Loucy (cell line): ENCODE measurements around the gene GULP1.

ENCODE experiments used
- H2AFZ ChIP-seq: fragments of 200-600 bp; sonication (generic); 2 replicates; pipeline ENCODE4 v1.6.0; 2016; ENCODE audit warnings: antibody characterized with exemption, mild to moderate bottlenecking, low read length, moderate library complexity
- H3F3A ChIP-seq: fragments of 200-600 bp; 2 replicates; pipeline ENCODE4 v1.6.0; 2016; ENCODE audit warnings: antibody characterized with exemption, low read depth, mild to moderate bottlenecking
- H3K27me3 ChIP-seq: fragments of 200-600 bp; sonication (generic); 2 replicates; pipeline ENCODE4 v1.6.1; 2014; ENCODE audit warnings: low read length, mild to moderate bottlenecking; ENCODE audit not compliant: insufficient read depth, poor library complexity, severe bottlenecking
- H3K36me3 ChIP-seq: fragments of 200-600 bp; sonication (generic); 2 replicates; pipeline ENCODE4 v1.6.1; 2016; ENCODE audit warnings: low read length; ENCODE audit not compliant: insufficient read depth
- H3K4me1 ChIP-seq: fragments of 200-600 bp; sonication (generic); 2 replicates; pipeline ENCODE4 v1.5.1; 2014; ENCODE audit warnings: low read length, mild to moderate bottlenecking; ENCODE audit not compliant: insufficient read depth, poor library complexity, severe bottlenecking
- H3K4me2 ChIP-seq: fragments of 200-600 bp; sonication (generic); 2 replicates; pipeline ENCODE4 v1.6.0; 2014; ENCODE audit warnings: antibody characterized with exemption, low read length, low read depth, mild to moderate bottlenecking; ENCODE audit not compliant: poor library complexity, severe bottlenecking
- H3K4me3 ChIP-seq: fragments of 200-600 bp; sonication (generic); 2 replicates; pipeline ENCODE4 v1.5.1; 2014; ENCODE audit warnings: low read length, mild to moderate bottlenecking, mixed read lengths; ENCODE audit not compliant: poor library complexity, severe bottlenecking
- H3K79me2 ChIP-seq: fragments of 200-600 bp; sonication (generic); 2 replicates; pipeline ENCODE4 v1.6.1; 2014; ENCODE audit warnings: low read length; ENCODE audit not compliant: insufficient read depth
- H3K9ac ChIP-seq: fragments of 200-600 bp; sonication (generic); 2 replicates; pipeline ENCODE4 v1.6.0; 2014; ENCODE audit warnings: mild to moderate bottlenecking, low read depth, low read length, moderate library complexity; ENCODE audit not compliant: poor library complexity, severe bottlenecking
- H3K9me2 ChIP-seq: fragments of 200-600 bp; sonication (generic); replicated peaks from 2 replicates; pipeline ENCODE4 v1.6.1; 2016; ENCODE audit warnings: low read depth, low read length, mixed read lengths
- H3K9me3 ChIP-seq: fragments of 200-600 bp; sonication (generic); 2 replicates; pipeline ENCODE4 v1.6.1; 2014; ENCODE audit warnings: mild to moderate bottlenecking, antibody characterized with exemption, low read length, low read depth; ENCODE audit not compliant: insufficient read depth
- H4K20me1 ChIP-seq: fragments of 200-600 bp; sonication (generic); 2 replicates; pipeline ENCODE4 v1.6.0; 2014; ENCODE audit warnings: antibody characterized with exemption, low read length, mild to moderate bottlenecking; ENCODE audit not compliant: insufficient read depth, poor library complexity, severe bottlenecking
- EZH2phosphoT487 ChIP-seq: fragments of 200-600 bp; IDR thresholded peaks from 2 replicates; pipeline ENCODE4 v1.6.1; 2018; ENCODE audit warnings: antibody characterized with exemption, mild to moderate bottlenecking, moderate library complexity, borderline replicate concordance
- TF ChIP-seq, protein P1 (sequence below): fragments of 200-600 bp; sonication (generic); conservative IDR thresholded peaks from 2 replicates; pipeline ENCODE4 v1.5.1; 2014; ENCODE audit warnings: mild to moderate bottlenecking, antibody characterized with exemption, low read length

Gene GULP1

DNA sequence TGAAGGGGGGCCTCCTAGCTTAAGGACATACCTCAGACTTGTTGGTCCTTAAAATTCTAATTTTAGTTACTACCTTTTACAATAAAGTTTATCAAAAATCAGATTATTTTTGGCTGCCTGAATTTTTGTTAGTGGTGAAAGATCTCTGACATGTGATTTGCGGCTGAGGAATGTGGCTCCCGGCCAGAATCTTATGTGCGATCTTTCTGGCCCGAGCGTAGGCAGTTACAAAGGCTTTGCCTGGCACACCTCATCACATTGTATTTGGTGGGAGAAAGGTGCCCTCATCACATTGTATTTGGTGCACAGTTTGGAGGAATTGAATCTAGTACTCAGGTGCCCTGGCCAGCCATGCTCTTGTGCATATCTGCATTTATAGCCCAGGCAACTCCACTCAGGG lies 289.1 kb downstream of the GULP1 start:
- TF ChIP-seq, protein P1, sequence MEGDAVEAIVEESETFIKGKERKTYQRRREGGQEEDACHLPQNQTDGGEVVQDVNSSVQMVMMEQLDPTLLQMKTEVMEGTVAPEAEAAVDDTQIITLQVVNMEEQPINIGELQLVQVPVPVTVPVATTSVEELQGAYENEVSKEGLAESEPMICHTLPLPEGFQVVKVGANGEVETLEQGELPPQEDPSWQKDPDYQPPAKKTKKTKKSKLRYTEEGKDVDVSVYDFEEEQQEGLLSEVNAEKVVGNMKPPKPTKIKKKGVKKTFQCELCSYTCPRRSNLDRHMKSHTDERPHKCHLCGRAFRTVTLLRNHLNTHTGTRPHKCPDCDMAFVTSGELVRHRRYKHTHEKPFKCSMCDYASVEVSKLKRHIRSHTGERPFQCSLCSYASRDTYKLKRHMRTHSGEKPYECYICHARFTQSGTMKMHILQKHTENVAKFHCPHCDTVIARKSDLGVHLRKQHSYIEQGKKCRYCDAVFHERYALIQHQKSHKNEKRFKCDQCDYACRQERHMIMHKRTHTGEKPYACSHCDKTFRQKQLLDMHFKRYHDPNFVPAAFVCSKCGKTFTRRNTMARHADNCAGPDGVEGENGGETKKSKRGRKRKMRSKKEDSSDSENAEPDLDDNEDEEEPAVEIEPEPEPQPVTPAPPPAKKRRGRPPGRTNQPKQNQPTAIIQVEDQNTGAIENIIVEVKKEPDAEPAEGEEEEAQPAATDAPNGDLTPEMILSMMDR, result no peak
- no peak for TF ChIP-seq EZH2phosphoT487
- Histone ChIP-seq H3K36me3 (no peaks in the 10 kb centered on the region), H3K4me1 (no peaks in the 10 kb centered on the region), H3K27me3 (no peaks in the 10 kb centered on the region), H4K20me1 (no peaks in the 10 kb centered on the region), H2AFZ (no peak overlapping the region), H3K4me3 (no peak overlapping the region), H3K4me2 (no peak overlapping the region), H3K9ac (no peak overlapping the region), H3F3A (no peaks in the 10 kb centered on the region), H3K9me2 (no peaks in the 10 kb centered on the region), H3K79me2 (no peaks in the 10 kb centered on the region), H3K9me3 (no peaks in the 10 kb centered on the region)

DNA sequence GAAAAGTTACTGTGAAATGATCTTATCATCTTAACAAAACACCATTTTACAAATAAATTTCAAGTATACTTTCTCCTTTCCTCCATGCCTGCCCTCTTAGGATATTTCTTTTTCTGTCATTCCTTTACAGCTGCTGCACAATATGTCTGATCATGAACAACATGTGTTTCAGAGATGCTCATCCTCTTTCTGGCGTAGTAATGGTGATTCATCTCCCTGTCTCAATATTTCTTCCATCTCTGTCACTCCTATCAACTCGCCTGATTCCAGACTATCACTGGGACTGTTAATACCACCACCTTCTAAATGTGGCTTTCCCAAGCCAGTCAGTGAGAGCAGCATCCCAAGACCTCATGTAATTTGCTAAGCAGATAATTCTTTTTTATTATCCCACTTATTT lies 290.5 kb downstream of the GULP1 start:
- Histone ChIP-seq H3K9me2 (no peaks in the 10 kb centered on the region), H3K9ac (no peak overlapping the region), H4K20me1 (no peaks in the 10 kb centered on the region), H3K27me3 (no peaks in the 10 kb centered on the region), H3K4me1 (no peaks in the 10 kb centered on the region), H3K9me3 (no peaks in the 10 kb centered on the region), H2AFZ (no peak overlapping the region), H3K4me2 (no peak overlapping the region), H3K36me3 (no peaks in the 10 kb centered on the region), H3F3A (no peaks in the 10 kb centered on the region), H3K79me2 (no peaks in the 10 kb centered on the region), H3K4me3 (no peak overlapping the region)
- no peak for TF ChIP-seq EZH2phosphoT487
- TF ChIP-seq, protein P1, result no peak

DNA sequence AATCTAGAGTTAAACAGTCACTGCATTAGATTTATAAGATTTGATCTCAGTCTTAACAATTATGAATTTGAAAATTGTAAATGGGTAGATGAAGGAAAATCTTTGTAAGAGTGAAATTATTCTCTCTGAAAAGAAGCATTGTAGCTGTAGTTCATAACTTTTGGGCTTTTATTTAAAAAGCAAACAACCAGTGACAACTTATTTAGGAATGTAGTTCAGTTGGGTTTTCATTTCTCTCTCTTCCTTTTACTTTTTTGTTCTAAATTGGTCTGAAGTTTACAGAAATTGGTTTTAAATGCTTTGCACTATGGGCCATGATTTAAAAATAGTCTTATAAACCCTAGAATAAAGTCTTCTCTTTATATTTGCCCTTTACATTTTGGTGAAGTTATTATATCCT lies 296.6 kb downstream of the GULP1 start:
- Histone ChIP-seq H2AFZ (no peak overlapping the region), H3K79me2 (no peaks in the 10 kb centered on the region), H4K20me1 (no peaks in the 10 kb centered on the region), H3K9me3 (no peaks in the 10 kb centered on the region), H3F3A (no peaks in the 10 kb centered on the region), H3K4me2 (no peak overlapping the region), H3K27me3 (no peaks in the 10 kb centered on the region), H3K9me2 (no peaks in the 10 kb centered on the region), H3K9ac (no peak overlapping the region), H3K36me3 (no peaks in the 10 kb centered on the region), H3K4me3 (no peak overlapping the region), H3K4me1 (no peaks in the 10 kb centered on the region)
- TF ChIP-seq EZH2phosphoT487, result no peak
- TF ChIP-seq, protein P1, result no peak
